Tibial nerve (tissue), 4 donors: ENCODE results near the gene ELL.

Source experiments
- CTCF ChIP-seq, 5 experiments: fragments of 200-600 bp in 3 of 5; fragments of 450-650 bp in 2 of 5; sonication (generic) in 3 of 5; IDR thresholded peaks; one replicate each; pipeline ENCODE4 v1.5.1; 2016 to 2019; ENCODE audit warnings: antibody characterized with exemption in 5 of 5, mild to moderate bottlenecking in 3 of 5, moderate library complexity in 2 of 5
- EP300 ChIP-seq, 2 donors: sonication (generic); formaldehyde crosslinking; IDR thresholded peaks; one replicate each; pipeline ENCODE4 v1.6.1; 2017; ENCODE audit warnings: antibody characterized with exemption in 2 of 2, mild to moderate bottlenecking in 1 of 2
- POLR2A ChIP-seq, 2 donors: fragments of 450-650 bp; IDR thresholded peaks; one replicate each; pipeline ENCODE4 v1.6.1; 2017; ENCODE audit warnings: antibody characterized with exemption in 2 of 2, mild to moderate bottlenecking in 2 of 2, moderate library complexity in 2 of 2

GRCh38 chr19:18396471-18397241, 125.2 kb downstream of the ELL start:
- no peak for TF ChIP-seq CTCF (IDR thresholded peaks at IDR 0.05)
- TF ChIP-seq POLR2A (IDR thresholded peaks at IDR 0.05) = no peak
- TF ChIP-seq EP300 (IDR thresholded peaks at IDR 0.05) = no peak
